ENCODE data around the gene SOX21. TPM values are rescaled to one million over a fixed set of nuclear protein-coding genes. Genes with fewer than 3 reads are reported as not detected.

The SOX21 gene
- total RNA-seq (2021) (6.4 to 11.4 TPM (median 6.4 TPM) in 3 replicates), Bru-seq, nascent RNA (percentile 80 among the genes with signal in this experiment)
- long read RNA-seq, experiment 1, transcript SOX21-201 (1 exons, 2,778 nt): major isoform, 10 of 11 reads
- long read RNA-seq, experiment 1, partial matches to known transcripts: 0 of 11 reads
- long read RNA-seq, experiment 1, other reads (novel, unspliced or antisense): 1 of 11 reads
- long read RNA-seq, experiment 2, transcript SOX21-201 (1 exons, 2,778 nt): major isoform, 9 of 9 reads
- long read RNA-seq, experiment 2, partial matches to known transcripts: 0 of 9 reads
- long read RNA-seq, experiment 2, other reads (novel, unspliced or antisense): 0 of 9 reads
- long read RNA-seq, experiment 3: 0 reads

DNA sequence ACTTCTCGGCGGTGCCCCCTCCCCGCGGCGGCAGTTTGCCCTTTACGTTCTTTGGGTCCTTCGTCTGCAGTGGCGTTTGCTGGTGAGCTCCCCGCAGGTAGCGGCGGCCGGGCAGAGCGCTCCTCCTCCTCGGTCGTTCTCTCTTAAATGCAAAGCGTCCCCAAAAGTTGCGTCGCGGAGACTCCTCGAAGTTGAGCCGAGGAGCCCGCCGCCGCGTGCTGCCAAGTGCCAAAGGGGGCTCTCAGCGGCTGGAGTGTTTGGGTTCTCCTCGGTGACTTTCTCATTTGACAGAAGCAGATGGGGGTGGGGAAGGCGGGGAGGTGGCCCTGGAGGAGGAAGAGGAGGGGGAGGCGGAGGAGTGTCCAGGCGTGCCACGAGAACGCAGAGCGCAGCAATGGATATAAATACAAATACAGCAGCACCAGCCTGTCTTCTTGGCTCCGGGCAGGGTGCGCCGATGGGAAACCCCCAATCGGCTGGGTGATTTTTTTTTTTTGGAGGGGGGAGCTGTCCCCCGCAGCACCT is at the start of gene SOX21:
Gene SOX21, minus strand, starts transcription at position 259 of the 525 bp plus-strand sequence. CDS start 496 bp downstream, outside the sequence.
- POLR2A ChIA-PET: interaction anchor here (0.6 kb wide), 1 partner anchor 262 kb away, joined by 3 read pairs; no protein-coding TSS in a partner anchor

DNA sequence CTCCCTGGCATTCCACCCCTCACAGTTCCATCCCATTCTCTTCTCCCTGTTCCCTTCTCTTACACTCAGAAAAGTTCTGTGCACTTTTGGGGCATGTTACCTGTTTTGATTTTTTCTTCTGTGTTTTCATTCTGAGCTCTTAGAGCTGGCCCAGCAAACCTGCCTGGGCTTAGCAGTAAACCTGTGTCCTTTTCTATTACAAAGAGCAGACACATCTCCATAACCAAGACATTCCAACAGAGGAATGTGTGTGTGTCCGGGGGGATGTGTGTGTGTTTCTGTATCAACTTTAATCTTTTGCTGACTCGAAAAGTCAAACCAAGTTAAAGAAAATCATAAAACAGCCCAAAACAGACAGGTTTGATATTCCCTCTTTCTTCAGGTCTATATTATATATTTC is 49.1 kb upstream of the SOX21 start:
- POLR2A ChIA-PET: no interaction called here
- TF ChIP-seq FOXK1 (CRISPR knock-in tag; IDR thresholded peaks at IDR 0.05) (no peak), CBFB (CRISPR knock-in tag; IDR thresholded peaks at IDR 0.05; ENCODE audit: low read depth) (no peak), ELF4 (CRISPR knock-in tag; IDR thresholded peaks at IDR 0.05; ENCODE audit: low read depth) (no peak), MYBL2 (CRISPR knock-in tag; IDR thresholded peaks at IDR 0.05) (no peak), SP1 (CRISPR knock-in tag; conservative IDR thresholded peaks at IDR 0.05) (no peak), ZNF396 (CRISPR knock-in tag; IDR thresholded peaks at IDR 0.05; ENCODE audit: borderline replicate concordance) (no peak), SOX15 (CRISPR knock-in tag; IDR thresholded peaks at IDR 0.05) (no peak), TCF7 (CRISPR knock-in tag; IDR thresholded peaks at IDR 0.05; ENCODE audit: low read depth) (no peak), MXD4 (CRISPR knock-in tag; IDR thresholded peaks at IDR 0.05; ENCODE audit: borderline replicate concordance) (no peak), ZNF263 (CRISPR knock-in tag; IDR thresholded peaks at IDR 0.05; ENCODE audit: low read depth) (no peak)
- TF ChIP-seq, protein P1, sequence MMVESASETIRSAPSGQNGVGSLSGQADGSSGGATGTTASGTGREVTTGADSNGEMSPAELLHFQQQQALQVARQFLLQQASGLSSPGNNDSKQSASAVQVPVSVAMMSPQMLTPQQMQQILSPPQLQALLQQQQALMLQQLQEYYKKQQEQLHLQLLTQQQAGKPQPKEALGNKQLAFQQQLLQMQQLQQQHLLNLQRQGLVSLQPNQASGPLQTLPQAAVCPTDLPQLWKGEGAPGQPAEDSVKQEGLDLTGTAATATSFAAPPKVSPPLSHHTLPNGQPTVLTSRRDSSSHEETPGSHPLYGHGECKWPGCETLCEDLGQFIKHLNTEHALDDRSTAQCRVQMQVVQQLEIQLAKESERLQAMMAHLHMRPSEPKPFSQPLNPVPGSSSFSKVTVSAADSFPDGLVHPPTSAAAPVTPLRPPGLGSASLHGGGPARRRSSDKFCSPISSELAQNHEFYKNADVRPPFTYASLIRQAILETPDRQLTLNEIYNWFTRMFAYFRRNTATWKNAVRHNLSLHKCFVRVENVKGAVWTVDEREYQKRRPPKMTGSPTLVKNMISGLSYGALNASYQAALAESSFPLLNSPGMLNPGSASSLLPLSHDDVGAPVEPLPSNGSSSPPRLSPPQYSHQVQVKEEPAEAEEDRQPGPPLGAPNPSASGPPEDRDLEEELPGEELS (CRISPR knock-in tag; IDR thresholded peaks at IDR 0.05): no peak
- TF ChIP-seq, protein P2, sequence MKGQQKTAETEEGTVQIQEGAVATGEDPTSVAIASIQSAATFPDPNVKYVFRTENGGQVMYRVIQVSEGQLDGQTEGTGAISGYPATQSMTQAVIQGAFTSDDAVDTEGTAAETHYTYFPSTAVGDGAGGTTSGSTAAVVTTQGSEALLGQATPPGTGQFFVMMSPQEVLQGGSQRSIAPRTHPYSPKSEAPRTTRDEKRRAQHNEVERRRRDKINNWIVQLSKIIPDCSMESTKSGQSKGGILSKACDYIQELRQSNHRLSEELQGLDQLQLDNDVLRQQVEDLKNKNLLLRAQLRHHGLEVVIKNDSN (CRISPR knock-in tag; IDR thresholded peaks at IDR 0.05): no peak
- CTCF ChIA-PET: interaction anchor here (1.0 to 1.1 kb wide), 3 partner anchors 46 to 206 kb away, joined by 3 to 4 read pairs (median 3); no protein-coding TSS in a partner anchor
- Mint-ChIP-seq H3K4me1 (peaks cover 24% of the 10 kb centered on the region), H3K4me3 (peak overlapping the region; percentile 18; the same call in 1 of the 2 replicates), H3K36me3 (peaks cover 21% of the 10 kb centered on the region), H3K27ac (peak overlapping the region; percentile 93), H3K9me3 (peaks cover 27% of the 10 kb centered on the region), H3K27me3 (ENCODE audit: low read depth) (no peaks in the 10 kb centered on the region; the same call in 1 of the 2 replicates)
- DNase-seq (ENCODE audit: low spot score) (peak; percentile 14), ATAC-seq (peak; percentile 98)

More for the DNA sequence above, at the start of gene SOX21:
- H3K4me1 Mint-ChIP-seq: peaks cover 54% of the 10 kb centered on the region
- H3K4me3 Mint-ChIP-seq: peak within 1 kb of the TSS; percentile 87
- H3K36me3 Mint-ChIP-seq: no peaks in the 10 kb centered on the region
- ATAC-seq: peak; percentile 0; the same call in 1 of the 2 replicates
- CTCF ChIA-PET: interaction anchor here (0.6 to 1.4 kb wide), 5 partner anchors 51 to 236 kb away, joined by 3 to 4 read pairs (median 4); no protein-coding TSS in a partner anchor
- H3K9me3 Mint-ChIP-seq: no peaks in the 10 kb centered on the region
- TF ChIP-seq, protein P3, sequence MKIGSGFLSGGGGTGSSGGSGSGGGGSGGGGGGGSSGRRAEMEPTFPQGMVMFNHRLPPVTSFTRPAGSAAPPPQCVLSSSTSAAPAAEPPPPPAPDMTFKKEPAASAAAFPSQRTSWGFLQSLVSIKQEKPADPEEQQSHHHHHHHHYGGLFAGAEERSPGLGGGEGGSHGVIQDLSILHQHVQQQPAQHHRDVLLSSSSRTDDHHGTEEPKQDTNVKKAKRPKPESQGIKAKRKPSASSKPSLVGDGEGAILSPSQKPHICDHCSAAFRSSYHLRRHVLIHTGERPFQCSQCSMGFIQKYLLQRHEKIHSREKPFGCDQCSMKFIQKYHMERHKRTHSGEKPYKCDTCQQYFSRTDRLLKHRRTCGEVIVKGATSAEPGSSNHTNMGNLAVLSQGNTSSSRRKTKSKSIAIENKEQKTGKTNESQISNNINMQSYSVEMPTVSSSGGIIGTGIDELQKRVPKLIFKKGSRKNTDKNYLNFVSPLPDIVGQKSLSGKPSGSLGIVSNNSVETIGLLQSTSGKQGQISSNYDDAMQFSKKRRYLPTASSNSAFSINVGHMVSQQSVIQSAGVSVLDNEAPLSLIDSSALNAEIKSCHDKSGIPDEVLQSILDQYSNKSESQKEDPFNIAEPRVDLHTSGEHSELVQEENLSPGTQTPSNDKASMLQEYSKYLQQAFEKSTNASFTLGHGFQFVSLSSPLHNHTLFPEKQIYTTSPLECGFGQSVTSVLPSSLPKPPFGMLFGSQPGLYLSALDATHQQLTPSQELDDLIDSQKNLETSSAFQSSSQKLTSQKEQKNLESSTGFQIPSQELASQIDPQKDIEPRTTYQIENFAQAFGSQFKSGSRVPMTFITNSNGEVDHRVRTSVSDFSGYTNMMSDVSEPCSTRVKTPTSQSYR (CRISPR knock-in tag; IDR thresholded peaks at IDR 0.05): peak; percentile 57; the same call in 1 of the 2 replicates
- TF ChIP-seq, protein P4, sequence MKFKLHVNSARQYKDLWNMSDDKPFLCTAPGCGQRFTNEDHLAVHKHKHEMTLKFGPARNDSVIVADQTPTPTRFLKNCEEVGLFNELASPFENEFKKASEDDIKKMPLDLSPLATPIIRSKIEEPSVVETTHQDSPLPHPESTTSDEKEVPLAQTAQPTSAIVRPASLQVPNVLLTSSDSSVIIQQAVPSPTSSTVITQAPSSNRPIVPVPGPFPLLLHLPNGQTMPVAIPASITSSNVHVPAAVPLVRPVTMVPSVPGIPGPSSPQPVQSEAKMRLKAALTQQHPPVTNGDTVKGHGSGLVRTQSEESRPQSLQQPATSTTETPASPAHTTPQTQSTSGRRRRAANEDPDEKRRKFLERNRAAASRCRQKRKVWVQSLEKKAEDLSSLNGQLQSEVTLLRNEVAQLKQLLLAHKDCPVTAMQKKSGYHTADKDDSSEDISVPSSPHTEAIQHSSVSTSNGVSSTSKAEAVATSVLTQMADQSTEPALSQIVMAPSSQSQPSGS (CRISPR knock-in tag; IDR thresholded peaks at IDR 0.05; ENCODE audit: borderline replicate concordance, low read depth): no peak
- TF ChIP-seq TP53 (CRISPR knock-in tag; IDR thresholded peaks at IDR 0.05) (peak; percentile 16; the same call in 1 of the 2 replicates), FOXK1 (CRISPR knock-in tag; IDR thresholded peaks at IDR 0.05) (0 out of 2 replicates have a peak, but pooled peaks have one; percentile 17), ZNF232 (CRISPR knock-in tag; IDR thresholded peaks at IDR 0.05) (no peak), GTF2I (CRISPR knock-in tag; conservative IDR thresholded peaks at IDR 0.05) (no peak)
- TF ChIP-seq, protein P5, sequence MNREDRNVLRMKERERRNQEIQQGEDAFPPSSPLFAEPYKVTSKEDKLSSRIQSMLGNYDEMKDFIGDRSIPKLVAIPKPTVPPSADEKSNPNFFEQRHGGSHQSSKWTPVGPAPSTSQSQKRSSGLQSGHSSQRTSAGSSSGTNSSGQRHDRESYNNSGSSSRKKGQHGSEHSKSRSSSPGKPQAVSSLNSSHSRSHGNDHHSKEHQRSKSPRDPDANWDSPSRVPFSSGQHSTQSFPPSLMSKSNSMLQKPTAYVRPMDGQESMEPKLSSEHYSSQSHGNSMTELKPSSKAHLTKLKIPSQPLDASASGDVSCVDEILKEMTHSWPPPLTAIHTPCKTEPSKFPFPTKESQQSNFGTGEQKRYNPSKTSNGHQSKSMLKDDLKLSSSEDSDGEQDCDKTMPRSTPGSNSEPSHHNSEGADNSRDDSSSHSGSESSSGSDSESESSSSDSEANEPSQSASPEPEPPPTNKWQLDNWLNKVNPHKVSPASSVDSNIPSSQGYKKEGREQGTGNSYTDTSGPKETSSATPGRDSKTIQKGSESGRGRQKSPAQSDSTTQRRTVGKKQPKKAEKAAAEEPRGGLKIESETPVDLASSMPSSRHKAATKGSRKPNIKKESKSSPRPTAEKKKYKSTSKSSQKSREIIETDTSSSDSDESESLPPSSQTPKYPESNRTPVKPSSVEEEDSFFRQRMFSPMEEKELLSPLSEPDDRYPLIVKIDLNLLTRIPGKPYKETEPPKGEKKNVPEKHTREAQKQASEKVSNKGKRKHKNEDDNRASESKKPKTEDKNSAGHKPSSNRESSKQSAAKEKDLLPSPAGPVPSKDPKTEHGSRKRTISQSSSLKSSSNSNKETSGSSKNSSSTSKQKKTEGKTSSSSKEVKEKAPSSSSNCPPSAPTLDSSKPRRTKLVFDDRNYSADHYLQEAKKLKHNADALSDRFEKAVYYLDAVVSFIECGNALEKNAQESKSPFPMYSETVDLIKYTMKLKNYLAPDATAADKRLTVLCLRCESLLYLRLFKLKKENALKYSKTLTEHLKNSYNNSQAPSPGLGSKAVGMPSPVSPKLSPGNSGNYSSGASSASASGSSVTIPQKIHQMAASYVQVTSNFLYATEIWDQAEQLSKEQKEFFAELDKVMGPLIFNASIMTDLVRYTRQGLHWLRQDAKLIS (CRISPR knock-in tag; IDR thresholded peaks at IDR 0.05; ENCODE audit: borderline replicate concordance): no peak
- peak; percentile 49 for DNase-seq (ENCODE audit: low spot score)
- no peak within 1 kb of the TSS for H3K27ac Mint-ChIP-seq
- H3K27me3 Mint-ChIP-seq (ENCODE audit: low read depth): peaks cover 75% of the 10 kb centered on the region

Measured in WTC11 (cell line).